HG03521 (cell line): ENCODE measurements around the gene LRP5.
"Not testable (repeated sequence)": the region's sequence is repeated elsewhere in the genome, so short reads cannot be mapped to it uniquely, and the experiment has no call there.

Experiments
- ATAC-seq: cut with Tn5 transposase; IDR thresholded peaks from one replicate; pipeline ENCODE4 v1.9.1; 2021; ENCODE audit warnings: mild to moderate bottlenecking, moderate library complexity; ENCODE audit not compliant: unreplicated experiment

LRP5 gene

GRCh38 chr11:68459886-68460740 is 147.7 kb downstream of the LRP5 start:
- ATAC-seq = peak; percentile 74

GRCh38 chr11:68460741-68461574 is 148.6 kb downstream of the LRP5 start, which contains the start of gene PPP6R3:
Gene PPP6R3 (plus strand): TSS chr11:68460752. CDS start chr11:68537665, 76,913 bp downstream.
- peak; percentile 35 for ATAC-seq

- no peak for ATAC-seq
These were observed 149.2 kb downstream of the LRP5 start for GRCh38 chr11:68461575-68461917.

DNA sequence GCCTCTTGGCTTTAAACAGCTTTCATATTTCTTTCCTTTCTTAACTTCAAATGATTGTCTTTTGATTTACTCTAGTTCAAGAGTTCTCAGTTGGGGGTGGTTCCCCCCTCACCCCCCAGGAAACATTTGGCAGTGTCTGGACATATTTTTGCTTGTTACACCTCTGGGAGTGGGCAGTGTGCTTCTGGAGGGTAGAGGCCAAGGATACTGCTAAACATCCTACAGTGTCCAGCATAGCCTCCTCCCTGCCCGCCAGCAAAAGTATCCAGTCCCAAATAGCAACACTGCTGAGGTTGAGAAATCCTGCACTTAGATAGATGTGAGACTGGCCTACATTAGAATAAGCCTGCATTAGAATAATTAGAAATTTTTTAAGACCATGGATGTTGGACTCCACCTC is 151.3 kb downstream of the LRP5 start:
- ATAC-seq = no peak

DNA sequence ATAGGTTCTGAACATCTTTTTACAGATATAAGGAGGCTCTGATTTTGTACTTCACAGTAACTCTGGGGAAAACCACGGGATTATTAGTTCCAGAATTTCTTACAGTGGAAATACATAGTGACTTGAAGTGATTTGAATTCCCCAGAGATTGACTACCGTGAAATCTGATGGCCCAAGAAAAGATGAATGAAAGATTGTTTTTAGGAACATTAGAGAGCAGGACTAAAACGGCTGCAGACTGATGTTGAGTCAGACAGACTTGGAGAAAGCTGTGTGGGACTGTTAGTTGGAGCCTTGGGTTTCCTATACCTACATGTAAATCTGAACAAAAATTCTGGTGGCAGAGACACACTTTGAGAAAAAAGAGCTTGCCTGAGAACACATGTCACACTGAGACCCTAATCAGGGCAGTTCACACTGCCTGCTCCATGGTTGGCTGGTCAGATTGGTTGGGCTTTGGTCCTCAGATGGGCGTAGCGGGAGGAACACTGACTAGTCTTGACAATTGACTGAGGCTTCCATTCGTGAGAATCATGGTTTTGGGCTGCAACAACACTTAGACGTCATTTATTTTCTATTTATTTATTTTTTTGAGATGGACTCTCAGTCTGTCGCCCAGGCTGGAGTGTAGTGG is 154.9 kb downstream of the LRP5 start:
- ATAC-seq = no peak

DNA sequence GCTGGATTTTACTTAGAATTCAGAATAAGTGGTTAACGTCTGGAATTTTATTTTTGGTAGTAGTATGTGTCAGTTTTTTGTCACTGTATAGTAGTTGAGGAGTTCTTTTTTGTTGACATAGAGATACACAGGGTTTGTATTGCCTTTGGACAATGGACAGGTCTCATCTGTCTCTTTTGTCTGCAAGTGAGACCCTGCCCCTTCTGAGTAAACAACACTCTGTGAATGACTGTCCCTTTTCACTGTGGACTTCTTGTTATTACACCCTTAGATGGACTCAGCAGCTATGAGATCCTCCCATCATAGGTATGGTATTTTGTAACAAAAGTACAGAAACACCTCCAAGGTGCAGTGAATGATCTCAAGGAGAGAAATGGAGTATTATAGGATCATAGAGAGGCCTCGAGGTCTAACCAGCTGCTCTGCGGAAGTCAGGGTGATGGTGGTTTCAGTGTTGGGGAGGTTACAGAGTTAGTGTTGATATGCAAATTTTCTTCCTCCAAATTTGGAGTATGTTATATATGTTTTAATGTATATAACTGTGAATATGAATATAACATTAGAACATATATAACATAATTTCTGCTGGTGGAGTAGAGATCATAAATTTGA is 155.9 kb downstream of the LRP5 start:
- peak; percentile 59 for ATAC-seq

DNA sequence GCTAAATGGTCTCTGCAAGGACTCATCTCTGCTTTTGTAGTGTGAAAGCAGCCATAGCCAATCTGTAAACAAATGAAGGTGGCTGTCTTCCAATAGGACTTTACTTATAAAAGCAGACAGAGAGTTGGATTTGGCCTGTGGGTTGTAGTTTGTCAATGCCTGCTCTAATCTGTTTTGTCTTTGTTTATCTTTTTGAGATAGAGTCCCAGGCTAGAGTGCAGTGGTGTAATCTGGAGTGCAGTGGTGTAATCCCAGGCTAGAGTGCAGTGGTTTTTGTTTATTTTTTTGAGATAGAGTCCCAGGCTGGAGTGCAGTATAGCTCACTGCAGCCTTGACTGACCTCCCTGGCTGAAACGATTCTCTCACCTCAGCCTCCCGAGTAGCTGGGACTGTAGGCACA is 156.7 kb downstream of the LRP5 start:
- no peak for ATAC-seq

DNA sequence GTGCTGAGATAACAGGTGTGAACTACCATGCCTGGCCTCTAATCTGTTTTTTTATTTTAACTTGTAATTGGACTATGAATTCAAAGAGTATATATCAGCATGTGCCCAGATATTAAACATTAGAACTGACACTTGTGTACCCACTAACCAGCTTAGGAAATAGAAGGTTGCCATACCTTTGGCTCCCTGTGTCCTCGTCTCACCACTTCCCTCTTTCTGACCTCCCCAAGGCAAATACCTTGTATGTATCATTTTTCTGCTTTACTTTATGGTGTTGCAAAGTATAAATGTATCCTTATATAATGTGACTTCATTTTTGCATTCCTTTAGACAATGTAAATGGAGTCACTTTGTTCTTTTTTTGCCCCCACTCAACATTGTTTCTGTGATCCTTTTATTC is 157.3 kb downstream of the LRP5 start:
- no peak for ATAC-seq

DNA sequence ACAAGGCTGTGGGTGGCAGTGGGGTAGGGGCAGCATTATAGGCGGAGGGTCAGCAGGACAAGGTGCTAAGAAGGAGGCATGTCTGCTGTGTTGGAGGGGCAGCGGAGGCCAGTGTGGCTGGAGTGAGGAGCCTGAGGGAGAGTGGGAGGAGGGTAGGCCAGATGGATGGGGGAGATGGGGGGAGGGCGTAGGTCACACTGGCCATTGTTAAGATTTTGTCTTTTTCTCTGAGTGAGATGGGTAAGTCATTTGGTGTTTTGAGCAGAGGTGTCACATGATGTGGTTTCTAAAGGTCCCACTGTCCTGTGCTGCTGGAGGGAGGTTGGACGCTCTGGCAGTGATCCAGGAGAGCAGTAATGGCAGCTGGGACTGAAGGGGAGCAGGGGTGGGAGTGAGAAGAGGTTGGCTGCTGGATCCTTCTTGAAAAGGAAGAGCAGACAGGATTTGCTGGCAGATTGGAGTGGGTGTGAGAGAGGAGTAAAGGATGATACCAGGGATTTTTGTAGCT is 158.0 kb downstream of the LRP5 start:
- no peak for ATAC-seq

DNA sequence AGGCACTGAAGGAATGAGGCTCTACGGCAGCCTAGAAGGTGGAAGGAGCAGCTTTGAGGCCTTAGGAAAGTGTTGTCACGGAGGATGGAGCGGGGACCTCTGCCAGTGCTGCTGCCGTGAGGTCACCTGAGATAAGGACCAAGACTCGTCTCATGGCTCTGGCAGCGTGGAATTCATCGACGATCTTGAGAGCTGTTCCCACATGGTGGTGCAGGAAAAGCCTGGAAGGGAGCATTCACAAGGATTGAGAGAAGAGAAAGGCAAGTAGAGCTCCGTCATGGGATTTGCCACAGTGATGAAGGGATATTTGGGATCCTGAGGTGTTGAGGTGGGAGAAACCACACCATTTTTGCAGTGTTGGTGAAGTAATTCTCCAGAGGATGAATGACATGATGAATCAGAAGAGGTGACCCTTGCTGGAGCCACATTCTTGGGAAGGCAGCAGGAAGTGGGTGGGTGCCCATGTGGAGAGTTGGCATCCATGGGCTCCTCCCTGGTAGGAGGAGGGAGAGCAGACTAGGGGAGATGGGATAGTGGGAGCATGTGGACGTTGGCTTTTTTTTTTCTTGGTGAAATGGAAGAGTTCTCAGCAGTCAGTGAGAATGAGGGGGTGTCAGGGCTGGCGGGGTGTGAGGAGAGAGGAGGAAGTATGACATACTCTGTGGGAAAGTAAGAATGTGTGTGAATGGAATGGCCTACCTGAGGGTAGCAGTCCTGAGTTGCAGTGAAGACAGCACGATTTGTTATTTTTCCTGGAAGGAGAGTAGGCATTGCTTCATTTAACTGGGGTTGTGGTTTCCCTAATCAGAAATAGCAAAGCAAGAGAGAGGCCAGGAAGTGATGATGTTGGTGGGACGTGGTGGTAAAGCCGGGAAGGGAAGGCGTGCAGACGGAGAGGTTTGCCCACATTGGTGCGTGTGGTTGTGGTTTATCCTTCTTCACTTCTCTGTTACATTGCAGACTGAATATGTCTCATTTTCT is 159.3 kb downstream of the LRP5 start:
- ATAC-seq = no peak

GRCh38 chr11:68472778-68473177 is 160.4 kb downstream of the LRP5 start:
- no peak for ATAC-seq

- no peak for ATAC-seq
These were observed 161.3 kb downstream of the LRP5 start for GRCh38 chr11:68473693-68474092.

DNA sequence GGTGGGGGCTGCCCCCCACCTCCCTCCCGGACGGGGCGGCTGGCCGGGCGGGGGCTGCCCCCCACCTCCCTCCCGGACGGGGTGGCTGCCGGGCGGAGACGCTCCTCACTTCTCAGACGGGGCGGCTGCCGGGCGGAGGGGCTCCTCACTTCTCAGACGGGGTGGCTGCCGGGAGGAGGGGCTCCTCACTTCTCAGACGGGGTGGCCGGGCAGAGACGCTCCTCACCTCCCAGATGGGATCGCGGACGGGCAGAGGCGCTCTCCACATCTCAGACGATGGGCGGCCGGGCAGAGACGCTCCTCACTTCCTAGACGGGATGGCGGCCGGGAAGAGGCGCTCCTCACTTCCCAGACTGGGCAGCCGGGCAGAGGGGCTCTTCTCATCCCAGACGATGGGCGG is 163.2 kb downstream of the LRP5 start:
- ATAC-seq = not testable (repeated sequence)

DNA sequence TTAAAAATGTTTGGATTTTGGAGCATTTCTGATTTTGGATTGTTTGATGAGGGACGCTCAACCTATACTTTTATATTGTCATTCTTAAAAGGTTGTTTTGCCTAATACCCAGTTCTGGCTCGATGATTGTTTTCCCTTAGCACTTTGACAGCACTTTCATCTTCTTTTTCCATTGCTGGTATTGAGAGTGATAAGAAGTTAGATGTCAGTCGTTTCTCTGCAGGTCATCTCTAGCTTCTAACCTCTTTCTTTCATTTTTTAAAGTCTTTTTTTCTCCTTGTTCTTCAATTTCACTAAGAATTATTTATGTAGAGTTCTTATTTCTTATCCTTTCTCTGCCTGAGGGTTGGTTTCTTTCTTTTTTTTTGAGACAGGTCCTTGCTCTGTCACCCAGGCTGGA is 167.0 kb downstream of the LRP5 start:
- no peak for ATAC-seq

- no peak for ATAC-seq
These were observed 167.8 kb downstream of the LRP5 start for GRCh38 chr11:68480193-68480592.

DNA sequence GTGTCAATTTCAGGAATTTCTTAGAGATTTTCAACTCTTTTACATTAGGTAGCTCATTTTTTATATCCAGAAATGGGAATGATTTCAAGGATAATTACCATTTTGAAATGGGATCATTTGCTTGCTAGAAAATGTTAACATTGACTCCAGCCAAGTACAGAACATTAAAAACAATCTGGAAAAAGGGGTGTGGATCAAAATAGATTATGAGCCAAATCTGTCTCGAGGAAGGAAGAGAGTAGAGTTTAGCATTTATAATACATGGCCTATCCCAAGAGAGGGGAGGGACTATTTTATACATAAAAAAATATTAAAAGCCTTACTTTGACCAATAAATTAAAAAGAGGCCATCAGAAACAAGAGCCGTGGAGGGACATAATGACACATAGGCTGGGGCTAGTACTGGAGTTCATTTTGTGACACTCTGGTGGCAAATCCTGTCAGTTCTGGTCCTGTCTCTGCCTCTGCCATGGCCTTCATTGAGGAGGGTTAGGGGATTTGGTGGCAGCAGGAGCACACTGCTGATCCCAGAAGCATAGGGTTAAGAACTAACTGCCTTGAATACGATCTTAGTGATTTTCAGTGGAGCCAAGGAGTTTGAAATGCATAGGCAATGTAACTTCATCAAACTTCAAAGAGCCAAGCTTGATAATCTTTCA is 168.6 kb downstream of the LRP5 start:
- no peak for ATAC-seq

DNA sequence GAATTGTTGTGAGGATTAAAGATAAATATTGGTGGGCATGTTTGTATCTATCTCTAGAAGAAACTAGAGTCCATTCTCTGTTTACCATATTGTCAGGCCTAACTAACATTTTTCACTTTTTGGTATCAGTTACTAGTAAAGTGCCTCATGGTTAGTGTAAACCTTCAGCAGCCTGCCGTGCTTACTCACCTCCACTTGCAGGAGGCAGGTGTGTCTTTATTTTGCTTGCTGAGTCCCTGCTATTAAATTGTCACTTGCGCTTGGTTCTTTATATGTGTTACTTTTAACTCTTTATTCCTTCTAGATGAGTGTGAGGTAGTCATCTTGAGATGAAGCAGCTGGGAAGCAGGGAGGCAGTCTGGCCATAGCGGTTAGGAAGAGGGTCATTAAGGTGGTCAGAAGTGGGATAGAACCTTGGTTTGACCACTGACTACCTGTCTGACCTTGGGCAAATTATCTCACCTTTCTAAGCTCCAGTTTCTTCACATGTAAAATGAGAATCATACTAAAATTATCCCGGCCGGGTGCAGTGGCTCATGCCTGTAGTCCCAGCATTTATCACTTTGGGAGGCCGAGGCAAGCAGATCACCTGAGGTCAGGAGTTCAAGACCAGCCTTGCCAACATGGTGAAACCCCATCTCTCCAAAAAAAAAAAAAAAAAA is 169.3 kb downstream of the LRP5 start:
- no peak for ATAC-seq

- ATAC-seq = no peak
These were observed 176.2 kb downstream of the LRP5 start for GRCh38 chr11:68488623-68489022.
